GM23248 (cell line): ENCODE data around the gene PAN2. TPM values are rescaled to one million over a fixed set of nuclear protein-coding genes. Genes with fewer than 3 reads are reported as not detected.
A peak's percentile ranks its signal among the peaks of the same experiment; 100 is the strongest.
"Not testable (repeated sequence)": the region's sequence is repeated elsewhere in the genome, so short reads cannot be mapped to it uniquely, and the experiment has no call there.

Experiments used
- DNase-seq: peaks from one replicate; pipeline ENCODE4 v3.0.0-alpha.2; 2015
- H2AFZ ChIP-seq: fragments of 200-600 bp; sonication (generic); 2 replicates; pipeline ENCODE4 v1.6.1; 2016; ENCODE audit warnings: antibody characterized with exemption
- H3F3A ChIP-seq: fragments of 200-600 bp; sonication (generic); 2 replicates; pipeline ENCODE4 v1.6.1; 2016; ENCODE audit warnings: mild to moderate bottlenecking, antibody characterized with exemption, mixed run types; ENCODE audit not compliant: insufficient read depth
- H3K27ac ChIP-seq: fragments of 200-600 bp; sonication (generic); 2 replicates; pipeline ENCODE4 v1.5.1; 2016; ENCODE audit warnings: mild to moderate bottlenecking
- H3K27me3 ChIP-seq: fragments of 200-600 bp; sonication (generic); replicated peaks from 2 replicates; pipeline ENCODE4 v1.6.1; 2016; ENCODE audit warnings: mild to moderate bottlenecking; ENCODE audit not compliant: insufficient read depth
- H3K36me3 ChIP-seq: fragments of 200-600 bp; sonication (generic); 2 replicates; pipeline ENCODE4 v1.6.1; 2016; ENCODE audit warnings: low read depth, mild to moderate bottlenecking
- H3K4me1 ChIP-seq: fragments of 200-600 bp; sonication (generic); 2 replicates; pipeline ENCODE4 v1.6.1; 2016; ENCODE audit warnings: mild to moderate bottlenecking; ENCODE audit not compliant: insufficient read depth
- H3K4me2 ChIP-seq: fragments of 200-600 bp; sonication (generic); one replicate; pipeline ENCODE4 v1.6.1; 2016; ENCODE audit warnings: mild to moderate bottlenecking; ENCODE audit not compliant: unreplicated experiment
- H3K4me3 ChIP-seq: fragments of 200-600 bp; sonication (generic); 2 replicates; pipeline ENCODE4 v1.5.1; 2016; ENCODE audit warnings: mild to moderate bottlenecking
- H3K79me2 ChIP-seq: fragments of 200-600 bp; sonication (generic); 2 replicates; pipeline ENCODE4 v1.6.1; 2016; ENCODE audit warnings: mild to moderate bottlenecking; ENCODE audit not compliant: insufficient read depth
- H3K9ac ChIP-seq: fragments of 200-600 bp; sonication (generic); 2 replicates; pipeline ENCODE4 v1.6.1; 2016; ENCODE audit warnings: mild to moderate bottlenecking
- H3K9me2 ChIP-seq: fragments of 200-600 bp; sonication (generic); 2 replicates; pipeline ENCODE4 v1.6.1; 2016; ENCODE audit warnings: mixed run types, mild to moderate bottlenecking, moderate library complexity; ENCODE audit not compliant: insufficient read depth
- H3K9me3 ChIP-seq: fragments of 200-600 bp; sonication (generic); one replicate; pipeline ENCODE4 v1.6.1; 2017; ENCODE audit warnings: low read depth
- H4K20me1 ChIP-seq: fragments of 200-600 bp; sonication (generic); 2 replicates; pipeline ENCODE4 v1.6.0; 2016; ENCODE audit not compliant: insufficient read depth
- EZH2 ChIP-seq: fragments of 200-600 bp; sonication (generic); IDR thresholded peaks from 2 replicates; pipeline ENCODE4 v1.6.1; 2018; ENCODE audit warnings: antibody characterized with exemption, mild to moderate bottlenecking; ENCODE audit not compliant: insufficient read depth, poor library complexity, severe bottlenecking
- EZH2phosphoT487 ChIP-seq: fragments of 200-600 bp; sonication (generic); IDR thresholded peaks from 2 replicates; pipeline ENCODE4 v1.6.1; 2018; ENCODE audit warnings: antibody characterized with exemption, moderate library complexity, mild to moderate bottlenecking, low read depth; ENCODE audit not compliant: insufficient read depth
- WGBS, 2 experiments: methylation state at CpG; one replicate each; pipeline ENCODE4 v1.1.6; 2015 to 2017; ENCODE audit warnings: low lambda C conversion rate in 2 of 2, low coverage in 1 of 2; ENCODE audit errors: missing lambda C conversion rate in 2 of 2; 5-methylcytosine and 5-hydroxymethylcytosine counted together
- in situ Hi-C: fragments of 300-500 bp; cut with MboI; formaldehyde crosslinking; loops from 2 replicates; pipeline ENCODE4 v1.15.0; 2020
- polyA plus RNA-seq: library from polyadenylated mRNA; unstranded; fragments of >200 nt; fragmentation: Nextera tagmentation; extraction: Ambion mirVana; gene quantifications from 2 replicates; pipeline ENCODE4 v1.2.1, GENCODE V29; 2016
- total RNA-seq: library from RNA; depleted of rRNA; stranded (reverse); fragments of >200 nt; shearing (Covaris generic); gene quantifications from 2 replicates; pipeline ENCODE4 v1.2.3, GENCODE V29; 2014

PAN2 gene
- total and polyA plus RNA-seq, 2 experiments from 2014 or later = 9.1 to 20.2 TPM

DNA sequence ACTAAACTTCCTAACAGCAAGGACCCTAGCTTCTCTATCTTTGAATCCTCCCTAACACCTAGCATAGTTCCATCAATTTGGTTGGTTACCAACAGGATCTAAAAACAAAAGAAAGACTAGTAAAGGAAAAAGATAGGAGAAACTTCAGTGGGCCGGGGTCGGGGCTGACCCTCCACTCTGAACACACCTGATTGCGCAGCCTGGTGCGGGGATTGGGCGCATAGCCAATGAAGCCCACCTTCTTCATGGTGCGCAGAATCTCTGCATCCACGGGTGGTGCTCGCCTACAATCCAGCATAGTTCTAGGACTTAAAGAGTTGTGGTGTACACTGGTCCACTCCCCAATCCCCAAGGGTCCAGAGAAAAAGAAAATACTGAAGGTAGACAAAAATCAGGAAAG is 7.7 kb downstream of the PAN2 start:
- Histone ChIP-seq H3K36me3 (0 out of 2 replicates have a peak, but pooled peaks cover 4% of the 10 kb centered on the region), H3F3A (no peaks in the 10 kb centered on the region), H3K79me2 (no peaks in the 10 kb centered on the region), H3K27ac (no peak overlapping the region), H3K9me2 (no peaks in the 10 kb centered on the region), H3K9ac (no peak overlapping the region), H3K27me3 (no peaks in the 10 kb centered on the region), H3K9me3 (no peaks in the 10 kb centered on the region), H3K4me3 (no peak overlapping the region), H2AFZ (no peak overlapping the region), H3K4me1 (no peaks in the 10 kb centered on the region), H3K4me2 (no peak overlapping the region), H4K20me1 (no peaks in the 10 kb centered on the region)
- in situ Hi-C loops = no loop called here
- TF ChIP-seq EZH2 (no peak), EZH2phosphoT487 (no peak)
- 91% methylated on average over 8 of the region's 8 CpGs for WGBS, 2 experiments
- DNase-seq = no peak

GRCh38 chr12:56324206-56324605 is 9.6 kb downstream of the PAN2 start:
- DNase-seq = no peak
- H3F3A ChIP-seq = no peaks in the 10 kb centered on the region
- H3K4me2 ChIP-seq = no peak overlapping the region
- no peak overlapping the region for H2AFZ ChIP-seq
- no peaks in the 10 kb centered on the region for H3K79me2 ChIP-seq
- H3K36me3 ChIP-seq = 0 out of 2 replicates have a peak, but pooled peaks cover 4% of the 10 kb centered on the region
- no peaks in the 10 kb centered on the region for H3K9me3 ChIP-seq
- 88 to 95% methylated on average over 6 of the region's 6 CpGs for WGBS, 2 experiments
- no peaks in the 10 kb centered on the region for H3K27me3 ChIP-seq
- no peaks in the 10 kb centered on the region for H4K20me1 ChIP-seq
- TF ChIP-seq EZH2phosphoT487 = no peak
- TF ChIP-seq EZH2 = no peak
- in situ Hi-C loops = no loop called here
- H3K27ac ChIP-seq = no peak overlapping the region
- H3K4me3 ChIP-seq = no peak overlapping the region
- no peaks in the 10 kb centered on the region for H3K4me1 ChIP-seq
- no peaks in the 10 kb centered on the region for H3K9me2 ChIP-seq
- H3K9ac ChIP-seq = no peak overlapping the region

GRCh38 chr12:56321610-56322009 is 12.2 kb downstream of the PAN2 start:
- DNase-seq, H2AFZ ChIP-seq, in situ Hi-C loops, H3K9me2 ChIP-seq, H3K9me3 ChIP-seq, H3K4me3 ChIP-seq, H4K20me1 ChIP-seq, H3K79me2 ChIP-seq, H3K9ac ChIP-seq, H3K4me1 ChIP-seq, H3F3A ChIP-seq, H3K27me3 ChIP-seq, H3K36me3 ChIP-seq, H3K27ac ChIP-seq, H3K4me2 ChIP-seq: not testable (repeated sequence)
- 93 to 99% methylated on average over 8 of the region's 8 CpGs for WGBS, 2 experiments

DNA sequence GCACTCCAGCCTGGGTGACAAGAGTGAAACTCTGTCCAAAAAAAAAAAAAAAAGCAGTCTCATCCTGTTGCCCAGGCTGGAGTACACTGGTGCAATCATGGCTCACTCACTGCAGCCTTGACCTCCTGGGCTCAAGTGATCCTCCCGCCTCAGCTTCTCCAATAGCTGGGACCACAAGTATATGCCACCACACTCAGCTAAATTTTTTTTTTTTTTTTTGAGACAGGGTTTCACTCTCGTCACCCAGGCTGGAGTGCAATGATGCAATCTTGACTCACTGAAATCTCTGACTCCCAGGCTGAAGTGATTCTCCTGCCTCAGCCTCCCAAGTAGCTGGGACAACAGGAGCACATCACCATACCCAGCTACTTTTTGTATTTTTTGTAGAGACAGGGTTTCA is 12.8 kb downstream of the PAN2 start:
- no peaks in the 10 kb centered on the region for H3K36me3 ChIP-seq
- H3F3A ChIP-seq = no peaks in the 10 kb centered on the region
- H3K27me3 ChIP-seq = no peaks in the 10 kb centered on the region
- no peak overlapping the region for H3K4me3 ChIP-seq
- 45 to 52% methylated on average over 2 of the region's 2 CpGs for WGBS, 2 experiments
- peak; percentile 45 for DNase-seq
- no peak for TF ChIP-seq EZH2phosphoT487
- no peak for TF ChIP-seq EZH2
- peaks cover 8% of the 10 kb centered on the region; the same call in 1 of the 2 replicates for H3K4me1 ChIP-seq
- H2AFZ ChIP-seq = no peak overlapping the region
- no peaks in the 10 kb centered on the region for H3K9me2 ChIP-seq
- H3K79me2 ChIP-seq = no peaks in the 10 kb centered on the region
- H3K9ac ChIP-seq = no peak overlapping the region
- H3K9me3 ChIP-seq = no peaks in the 10 kb centered on the region
- no peak overlapping the region for H3K27ac ChIP-seq
- in situ Hi-C loops = no loop called here
- H4K20me1 ChIP-seq = no peaks in the 10 kb centered on the region
- no peak overlapping the region for H3K4me2 ChIP-seq

DNA sequence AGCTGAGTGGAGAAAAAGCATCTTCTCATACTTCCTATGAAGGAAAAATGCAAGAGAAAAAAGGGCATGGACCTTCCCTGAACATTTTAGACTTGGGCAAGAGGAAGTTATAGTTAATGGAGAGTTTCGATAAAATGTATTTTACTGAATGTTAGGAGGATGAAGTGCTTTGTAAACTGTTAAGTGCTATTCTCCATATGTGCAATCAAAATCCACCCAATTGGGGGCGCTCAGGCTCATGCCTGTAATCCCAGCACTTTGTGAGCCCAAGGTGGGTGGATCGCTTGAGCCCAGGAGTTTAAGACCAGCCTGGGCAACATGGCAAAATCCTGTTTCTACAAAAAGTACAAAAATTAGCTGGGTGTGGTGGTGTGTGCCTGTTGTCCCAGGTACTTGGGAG is 16.1 kb downstream of the PAN2 start:
- Histone ChIP-seq H3K9ac (no peak overlapping the region), H3K9me3 (no peaks in the 10 kb centered on the region), H3K4me3 (no peak overlapping the region), H3K4me2 (no peak overlapping the region), H2AFZ (no peak overlapping the region), H3K9me2 (no peaks in the 10 kb centered on the region), H3K27me3 (no peaks in the 10 kb centered on the region), H4K20me1 (no peaks in the 10 kb centered on the region), H3F3A (no peaks in the 10 kb centered on the region), H3K4me1 (peaks cover 14% of the 10 kb centered on the region; the same call in 1 of the 2 replicates), H3K36me3 (peaks cover 9% of the 10 kb centered on the region), H3K27ac (no peak overlapping the region), H3K79me2 (peaks cover 24% of the 10 kb centered on the region)
- WGBS, 2 experiments = 100% methylated on average over 3 of the region's 3 CpGs
- in situ Hi-C loops = no loop called here
- TF ChIP-seq EZH2phosphoT487 = no peak
- no peak for TF ChIP-seq EZH2
- DNase-seq = no peak
